Stomach (tissue), 9 donors: ENCODE data around the gene PTPRG. TPM values are rescaled to one million over a fixed set of nuclear protein-coding genes. Genes with fewer than 3 reads are reported as not detected.

Source experiments
- DNase-seq, 2 donors: peaks; one replicate each; pipeline versions ENCODE4 v3.0.0 to v3.0.0-alpha.2; 2013 to 2019
- H3K27ac ChIP-seq, 5 donors: fragments of 200-600 bp in 4 of 5; sonication (generic) in 4 of 5; one replicate each; pipeline ENCODE4 v1.5.1; 2013 to 2019; ENCODE audit warnings: mild to moderate bottlenecking in 1 of 5, moderate library complexity in 1 of 5
- H3K27me3 ChIP-seq, 3 donors: fragments of 200-600 bp; sonication (generic); one replicate each; pipeline ENCODE4 v1.5.1; 2017 to 2019; ENCODE audit warnings: mixed run types in 1 of 3
- H3K36me3 ChIP-seq, 4 donors: fragments of 200-600 bp; sonication (generic); 1 replicate in 3 of 4; 2 replicates in 1 of 4; pipeline ENCODE4 v1.5.1; 2016 to 2019
- H3K4me1 ChIP-seq, 4 donors: fragments of 200-600 bp; sonication (generic); one replicate each; pipeline ENCODE4 v1.5.1; 2016 to 2019
- H3K4me3 ChIP-seq, 4 donors: fragments of 200-600 bp; sonication (generic) in 3 of 4; one replicate each; pipeline ENCODE4 v1.5.1; 2016 to 2019; ENCODE audit warnings: mild to moderate bottlenecking in 1 of 4
- H3K9me3 ChIP-seq, 4 donors: fragments of 200-600 bp; sonication (generic); one replicate each; pipeline ENCODE4 v1.5.1; 2016 to 2019
- EP300 ChIP-seq: sonication (generic); formaldehyde crosslinking; IDR thresholded peaks from one replicate; pipeline ENCODE4 v1.6.1; 2017; ENCODE audit warnings: antibody characterized with exemption
- POLR2A ChIP-seq, 4 donors: fragments of 450-650 bp; IDR thresholded peaks; one replicate each; pipeline ENCODE4 v1.6.1; 2016; ENCODE audit warnings: antibody characterized with exemption in 4 of 4, control low read depth in 2 of 4, mild to moderate bottlenecking in 1 of 4, moderate library complexity in 1 of 4
- POLR2AphosphoS5 ChIP-seq, 3 donors: sonication (generic); formaldehyde crosslinking; IDR thresholded peaks; one replicate each; pipeline ENCODE4 v1.6.1; 2016; ENCODE audit warnings: antibody characterized with exemption in 3 of 3
- WGBS, 5 donors: extraction: QIAGEN DNeasy Blood & Tissue Kit in 3 of 5; methylation state at CpG; one replicate each; pipeline versions ENCODE4 v1.1.5 to v1.1.7; 2013 to 2018; 5-methylcytosine and 5-hydroxymethylcytosine counted together
- intact Hi-C: fragments of 100-400 bp; cut with DNase I; formaldehyde crosslinking; loops from one replicate; pipeline ENCODE4 v1.15.1; 2023; ENCODE audit warnings: low total_unique reads
- polyA plus RNA-seq, 3 donors: library from polyadenylated mRNA; stranded (reverse); fragments of 200-250 nt; gene quantifications; one replicate each; pipeline ENCODE4 v1.2.3, GENCODE V29; 2013
- total RNA-seq, 5 donors: library from RNA; depleted of rRNA; stranded (reverse); fragments of >200 nt; gene quantifications; one replicate each; pipeline versions ENCODE4 v1.1.0 to v1.2.3, GENCODE V29; 2014 to 2016
- TF ChIP-seq, protein P1 (sequence below), 7 experiments: fragments of 450-650 bp in 4 of 7; fragments of 200-600 bp in 3 of 7; sonication (generic) in 3 of 7; IDR thresholded peaks; one replicate each; pipeline ENCODE4 v1.5.1; 2016 to 2019; ENCODE audit warnings: antibody characterized with exemption in 7 of 7, control low read depth in 2 of 7, mild to moderate bottlenecking in 1 of 7
- donor health status: healthy with polysubstance abuse.
- donor health status: Bipolar disorder and iron deficiency.
- donor health status: healthy.

The PTPRG gene
- total and polyA plus RNA-seq, 8 donors = 2.4 to 96.0 (median 22.0) TPM

DNA sequence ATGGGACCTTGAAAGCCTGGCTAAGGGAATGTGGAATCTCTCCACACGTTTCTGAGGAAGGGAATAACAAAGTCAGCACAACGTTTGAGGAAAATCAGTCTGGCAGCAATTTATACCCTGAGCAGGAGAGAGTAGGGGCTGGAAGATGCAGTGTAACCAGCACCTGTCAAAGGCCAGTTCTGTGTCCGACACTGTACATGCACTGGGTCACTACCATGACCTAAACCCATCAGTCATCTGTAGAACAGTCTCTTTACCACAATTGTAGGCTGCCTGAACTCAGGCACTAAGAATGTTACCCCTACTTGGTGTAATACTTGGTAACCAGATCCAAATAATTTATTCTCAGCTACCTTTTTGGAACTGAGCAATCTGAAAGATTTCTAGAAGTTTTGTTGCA lies 698.6 kb downstream of the PTPRG start:
- Histone ChIP-seq H3K9me3 (no peaks in the 10 kb centered on the region), H3K27me3 (no peaks in the 10 kb centered on the region), H3K4me1 (no peaks in the 10 kb centered on the region), H3K27ac (no peak overlapping the region), H3K36me3 (peaks cover 0 to 28% (median 22%) of the 10 kb centered on the region in 4 donors), H3K4me3 (no peak overlapping the region)
- intact Hi-C loops = no loop called here
- WGBS, 5 donors = 64 to 73% (median 66%) methylated on average over 3 of the region's 3 CpGs
- DNase-seq = no peak
- TF ChIP-seq POLR2A (IDR thresholded peaks at IDR 0.05) (no peak), EP300 (no peak), POLR2AphosphoS5 (IDR thresholded peaks at IDR 0.05) (no peak)
- TF ChIP-seq, protein P1, sequence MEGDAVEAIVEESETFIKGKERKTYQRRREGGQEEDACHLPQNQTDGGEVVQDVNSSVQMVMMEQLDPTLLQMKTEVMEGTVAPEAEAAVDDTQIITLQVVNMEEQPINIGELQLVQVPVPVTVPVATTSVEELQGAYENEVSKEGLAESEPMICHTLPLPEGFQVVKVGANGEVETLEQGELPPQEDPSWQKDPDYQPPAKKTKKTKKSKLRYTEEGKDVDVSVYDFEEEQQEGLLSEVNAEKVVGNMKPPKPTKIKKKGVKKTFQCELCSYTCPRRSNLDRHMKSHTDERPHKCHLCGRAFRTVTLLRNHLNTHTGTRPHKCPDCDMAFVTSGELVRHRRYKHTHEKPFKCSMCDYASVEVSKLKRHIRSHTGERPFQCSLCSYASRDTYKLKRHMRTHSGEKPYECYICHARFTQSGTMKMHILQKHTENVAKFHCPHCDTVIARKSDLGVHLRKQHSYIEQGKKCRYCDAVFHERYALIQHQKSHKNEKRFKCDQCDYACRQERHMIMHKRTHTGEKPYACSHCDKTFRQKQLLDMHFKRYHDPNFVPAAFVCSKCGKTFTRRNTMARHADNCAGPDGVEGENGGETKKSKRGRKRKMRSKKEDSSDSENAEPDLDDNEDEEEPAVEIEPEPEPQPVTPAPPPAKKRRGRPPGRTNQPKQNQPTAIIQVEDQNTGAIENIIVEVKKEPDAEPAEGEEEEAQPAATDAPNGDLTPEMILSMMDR (IDR thresholded peaks at IDR 0.05) = no peak

DNA sequence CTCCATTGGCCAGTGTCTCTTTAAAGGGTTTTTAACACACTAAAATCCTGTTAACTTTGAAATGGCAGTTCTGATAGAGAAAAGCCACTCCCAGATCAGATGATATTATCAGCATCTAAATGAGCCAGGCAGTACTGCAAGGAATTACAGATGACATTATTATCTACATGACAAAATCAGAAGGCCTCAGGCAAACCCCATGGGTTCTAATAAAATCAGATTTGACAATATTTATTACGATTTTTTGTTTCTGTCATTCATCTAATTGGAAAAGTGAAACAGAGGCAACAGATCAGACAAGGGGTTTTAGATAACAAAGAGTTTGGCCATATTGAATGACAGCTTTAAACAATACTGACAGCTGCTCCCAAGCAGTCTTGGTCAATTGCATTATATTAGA lies 699.3 kb downstream of the PTPRG start:
- 83 to 96% (median 89%) methylated on average over 1 of the region's 1 CpG for WGBS, 5 donors
- intact Hi-C loops = no loop called here
- TF ChIP-seq EP300 (no peak), POLR2AphosphoS5 (IDR thresholded peaks at IDR 0.05) (no peak), POLR2A (IDR thresholded peaks at IDR 0.05) (no peak)
- TF ChIP-seq, protein P1 (IDR thresholded peaks at IDR 0.05) = no peak

DNA sequence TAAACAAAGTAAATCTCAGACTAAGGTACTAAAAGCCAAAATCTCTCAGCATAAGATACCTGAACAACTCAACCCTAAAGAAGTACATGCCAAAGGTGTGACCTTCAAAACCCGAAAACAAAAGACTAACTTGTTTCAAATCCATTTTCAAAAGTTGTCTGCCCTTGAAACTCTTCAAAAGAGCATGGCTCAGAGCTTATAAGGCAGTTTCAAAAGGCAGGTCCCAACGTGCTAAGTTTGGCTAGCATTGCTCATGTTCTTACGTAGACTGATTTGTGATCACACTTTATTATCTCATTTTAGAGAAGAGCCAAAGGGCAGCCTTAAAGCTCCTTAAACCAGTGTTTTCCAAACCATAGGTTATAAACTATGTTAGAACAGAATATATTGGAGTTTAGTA lies 699.8 kb downstream of the PTPRG start:
- WGBS, 5 donors = 72 to 87% (median 76%) methylated on average over 3 of the region's 3 CpGs
- Histone ChIP-seq H3K4me1 (no peaks in the 10 kb centered on the region), H3K27ac (no peak overlapping the region), H3K9me3 (no peaks in the 10 kb centered on the region), H3K4me3 (no peak overlapping the region), H3K27me3 (no peaks in the 10 kb centered on the region), H3K36me3 (peaks cover 0 to 21% (median 20%) of the 10 kb centered on the region in 4 donors)
- intact Hi-C loops = no loop called here
- no peak for DNase-seq
- TF ChIP-seq EP300 = no peak
- no peak for TF ChIP-seq POLR2AphosphoS5 (IDR thresholded peaks at IDR 0.05)
- TF ChIP-seq POLR2A (IDR thresholded peaks at IDR 0.05) = no peak
- TF ChIP-seq, protein P1 (IDR thresholded peaks at IDR 0.05) = no peak

More for the DNA sequence above, 699.3 kb downstream of the PTPRG start:
- Histone ChIP-seq H3K27me3 (no peaks in the 10 kb centered on the region), H3K4me3 (no peak overlapping the region), H3K4me1 (no peaks in the 10 kb centered on the region), H3K27ac (no peak overlapping the region), H3K9me3 (no peaks in the 10 kb centered on the region), H3K36me3 (peaks cover 0 to 25% (median 22%) of the 10 kb centered on the region in 4 donors)
- DNase-seq = no peak

DNA sequence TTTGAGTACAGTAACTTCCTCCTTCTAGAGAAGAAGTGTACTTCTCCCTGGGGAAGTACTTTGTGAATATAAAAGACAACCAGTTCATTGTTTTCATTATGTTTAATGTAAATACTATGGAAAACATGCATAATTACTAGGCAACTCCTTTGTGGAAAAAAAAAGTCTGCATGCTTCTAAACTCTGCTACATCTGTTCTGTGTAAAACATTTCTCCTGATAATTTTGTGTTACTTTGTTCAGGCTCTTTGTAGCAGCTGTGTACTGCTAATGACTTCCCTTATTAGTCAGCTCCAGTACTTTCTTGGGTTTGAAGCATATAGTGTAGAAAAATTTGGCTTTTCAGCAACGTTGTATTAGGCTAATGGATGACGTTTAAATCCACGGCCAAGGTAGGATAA lies 700.4 kb downstream of the PTPRG start:
- no peak for DNase-seq
- intact Hi-C loops = no loop called here
- H3K9me3 ChIP-seq = no peaks in the 10 kb centered on the region
- H3K4me1 ChIP-seq = no peaks in the 10 kb centered on the region
- no peak for TF ChIP-seq EP300
- H3K27me3 ChIP-seq = no peaks in the 10 kb centered on the region
- peaks cover 0 to 21% (median 20%) of the 10 kb centered on the region in 4 donors for H3K36me3 ChIP-seq
- WGBS, 5 donors = 63 to 83% (median 70%) methylated on average over 3 of the region's 3 CpGs
- H3K4me3 ChIP-seq = no peak overlapping the region
- H3K27ac ChIP-seq = no peak overlapping the region

DNA sequence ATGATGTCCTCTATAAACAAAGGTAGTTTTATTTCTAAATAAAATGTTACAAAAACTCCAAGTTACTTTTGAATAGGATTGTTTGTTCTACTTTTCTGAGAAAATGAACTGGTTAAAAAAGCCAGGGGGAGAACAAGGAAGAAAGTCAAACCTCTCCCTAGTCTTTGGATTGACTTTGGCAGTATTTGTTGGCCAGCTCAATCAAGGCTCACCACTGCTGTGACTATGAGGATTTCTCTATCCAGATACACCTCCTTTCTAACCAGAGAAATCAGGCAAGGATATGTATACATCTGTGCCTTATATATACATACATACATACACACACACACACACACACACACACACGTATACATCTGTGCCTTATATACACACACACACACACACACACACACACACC lies 704.2 kb downstream of the PTPRG start:
- Histone ChIP-seq H3K27ac (no peak overlapping the region), H3K4me3 (no peak overlapping the region), H3K27me3 (no peaks in the 10 kb centered on the region), H3K9me3 (no peaks in the 10 kb centered on the region), H3K36me3 (peaks cover 6 to 48% (median 39%) of the 10 kb centered on the region in 4 donors), H3K4me1 (no peaks in the 10 kb centered on the region)
- TF ChIP-seq POLR2A (IDR thresholded peaks at IDR 0.05) = no peak
- TF ChIP-seq POLR2AphosphoS5 (IDR thresholded peaks at IDR 0.05) = no peak
- TF ChIP-seq EP300 = no peak
- TF ChIP-seq, protein P1 (IDR thresholded peaks at IDR 0.05) = no peak
- DNase-seq = no peak
- 64 to 94% (median 67%) methylated on average over 1 of the region's 1 CpG for WGBS, 5 donors
- intact Hi-C loops = no loop called here
